ENCODE results near the gene SPDEF.

The SPDEF gene

GRCh38 chr6:34563513-34563870, 7.4 kb upstream of the SPDEF start:
- DNase-seq (ENCODE audit: low read depth): no peak

- no peak for DNase-seq (ENCODE audit: low read depth)
These were observed 6.9 kb upstream of the SPDEF start for GRCh38 chr6:34562861-34563512.

- DNase-seq (ENCODE audit: low read depth): no peak
These were observed 6.2 kb upstream of the SPDEF start for GRCh38 chr6:34562350-34562749.

GRCh38 chr6:34561227-34561530, 5.0 kb upstream of the SPDEF start:
- no peak for DNase-seq (ENCODE audit: low read depth)

- DNase-seq (ENCODE audit: low read depth): no peak
These were observed 4.5 kb upstream of the SPDEF start for GRCh38 chr6:34560366-34561226.

GRCh38 chr6:34559651-34560365, 3.7 kb upstream of the SPDEF start:
- DNase-seq (ENCODE audit: low read depth): no peak

- no peak for DNase-seq (ENCODE audit: low read depth)
These were observed 2.1 kb upstream of the SPDEF start for GRCh38 chr6:34558172-34558714.

GRCh38 chr6:34557228-34557627, 1.1 kb upstream of the SPDEF start:
- DNase-seq (ENCODE audit: low read depth): no peak

GRCh38 chr6:34556493-34556892, 364 bp upstream of the SPDEF start:
- no peak for DNase-seq (ENCODE audit: low read depth)

GRCh38 chr6:34555328-34555727, 801 bp downstream of the SPDEF start:
- DNase-seq (ENCODE audit: low read depth): no peak

GRCh38 chr6:34555007-34555322, 1.2 kb downstream of the SPDEF start:
- no peak for DNase-seq (ENCODE audit: low read depth)

GRCh38 chr6:34554291-34555006, 1.7 kb downstream of the SPDEF start:
- DNase-seq (ENCODE audit: low read depth): no peak

GRCh38 chr6:34553750-34554149, 2.4 kb downstream of the SPDEF start:
- no peak for DNase-seq (ENCODE audit: low read depth)

GRCh38 chr6:34553146-34553545, 3.0 kb downstream of the SPDEF start:
- DNase-seq (ENCODE audit: low read depth): no peak

- DNase-seq (ENCODE audit: low read depth): no peak
These were observed 3.5 kb downstream of the SPDEF start for GRCh38 chr6:34552620-34553019.

- no peak for DNase-seq (ENCODE audit: low read depth)
These were observed 4.4 kb downstream of the SPDEF start for GRCh38 chr6:34551720-34552119.

- DNase-seq (ENCODE audit: low read depth): no peak
These were observed 6.3 kb downstream of the SPDEF start for GRCh38 chr6:34549804-34550202.

- no peak for DNase-seq (ENCODE audit: low read depth)
These were observed 6.9 kb downstream of the SPDEF start for GRCh38 chr6:34549026-34549803.

GRCh38 chr6:34547701-34548644, 8.2 kb downstream of the SPDEF start:
- DNase-seq (ENCODE audit: low read depth): no peak

GRCh38 chr6:34546551-34547321, 9.4 kb downstream of the SPDEF start:
- no peak for DNase-seq (ENCODE audit: low read depth)
